IMR-90 (cell line): ENCODE results near the gene WNT16. TPM values are rescaled to one million over a fixed set of nuclear protein-coding genes. Genes with fewer than 3 reads are reported as not detected.

ENCODE experiments used
- ATAC-seq: fragments of 200-7000 bp; cut with Tn5 transposase; 2 replicates; pipeline ENCODE4 v1.9.1; 2020; ENCODE audit warnings: low read depth, mild to moderate bottlenecking, moderate library complexity
- BruUV-seq: library from RNA; stranded (reverse); fragments of 400-500 nt; replicated peaks from 2 replicates; lab custom pipeline; 2021; lab: Mats Ljungman, UMichigan
- CTCF ChIA-PET: fragments of 300-600 bp; formaldehyde crosslinking; extraction: SDS; loops from one replicate; lab custom pipeline; 2021; ENCODE audit warnings: antibody characterized with exemption; lab: Yijun Ruan, JAX
- POLR2A ChIA-PET: fragments of 300-600 bp; sonication (Branson Sonifier 250); formaldehyde crosslinking; loops from one replicate; lab custom pipeline; 2022; ENCODE audit warnings: antibody characterized with exemption; ENCODE audit not compliant: unreplicated experiment; lab: Charles Lee
- DNase-seq: peaks from one replicate; pipeline ENCODE4 v3.0.0; 2013
- H2AFZ ChIP-seq: replicated peaks from 2 replicates; pipeline ENCODE3; 2013; ENCODE audit warnings: low read length, mild to moderate bottlenecking; ENCODE audit not compliant: poor library complexity
- H2AK5ac ChIP-seq: 2 replicates; pipeline ENCODE4 v1.6.1; 2013; ENCODE audit warnings: low read depth, low read length, inconsistent platforms
- H2AK9ac ChIP-seq: replicated peaks from 2 replicates; pipeline ENCODE3; 2013; ENCODE audit warnings: mild to moderate bottlenecking, low read depth, low read length, moderate library complexity; ENCODE audit not compliant: poor library complexity
- H2BK120ac ChIP-seq: 2 replicates; pipeline ENCODE4 v1.6.1; 2013; ENCODE audit warnings: low read depth, low read length, inconsistent platforms
- H2BK15ac ChIP-seq: 3 replicates; pipeline ENCODE4 v1.6.1; 2013; ENCODE audit warnings: low read depth, low read length, inconsistent platforms
- H2BK20ac ChIP-seq: 2 replicates; pipeline ENCODE4 v1.6.1; 2013; ENCODE audit warnings: low read depth, mild to moderate bottlenecking, inconsistent platforms, low read length, moderate library complexity
- H2BK5ac ChIP-seq: 2 replicates; pipeline ENCODE4 v1.6.1; 2013; ENCODE audit warnings: mild to moderate bottlenecking, low read depth, low read length, inconsistent platforms; ENCODE audit not compliant: poor library complexity, severe bottlenecking
- H3K14ac ChIP-seq: replicated peaks from 2 replicates; pipeline ENCODE4 v1.6.1; 2013; ENCODE audit warnings: low read depth, low read length, inconsistent platforms
- H3K18ac ChIP-seq: 2 replicates; pipeline ENCODE4 v1.6.1; 2013; ENCODE audit warnings: low read depth, low read length, control low read depth
- H3K23ac ChIP-seq: 2 replicates; pipeline ENCODE4 v1.6.1; 2013; ENCODE audit warnings: low read depth, low read length, inconsistent platforms
- H3K27ac ChIP-seq: 2 replicates; pipeline ENCODE4 v1.5.1; 2013; ENCODE audit warnings: mild to moderate bottlenecking, control low read depth, low read length; ENCODE audit not compliant: insufficient read depth
- H3K27me3 ChIP-seq: 2 replicates; pipeline ENCODE4 v1.6.1; 2013; ENCODE audit warnings: low read length; ENCODE audit not compliant: control insufficient read depth, insufficient read depth
- H3K36me3 ChIP-seq: 2 replicates; pipeline ENCODE4 v1.6.1; 2013; ENCODE audit warnings: low read length, mixed read lengths; ENCODE audit not compliant: control insufficient read depth, insufficient read depth
- H3K4ac ChIP-seq: 2 replicates; pipeline ENCODE4 v1.6.1; 2013; ENCODE audit warnings: low read depth, low read length, inconsistent platforms
- H3K4me1 ChIP-seq: 2 replicates; pipeline ENCODE4 v1.6.1; 2013; ENCODE audit warnings: low read length, mixed read lengths; ENCODE audit not compliant: control insufficient read depth, insufficient read depth
- H3K4me2 ChIP-seq: 2 replicates; pipeline ENCODE4 v1.6.1; 2013; ENCODE audit warnings: low read depth, mild to moderate bottlenecking, control low read depth, low read length, moderate library complexity
- H3K4me3 ChIP-seq: 2 replicates; pipeline ENCODE4 v1.5.1; 2013; ENCODE audit warnings: low read depth, mild to moderate bottlenecking, control low read depth, low read length, moderate library complexity; ENCODE audit not compliant: insufficient read depth
- H3K56ac ChIP-seq: 2 replicates; pipeline ENCODE4 v1.6.1; 2013; ENCODE audit warnings: low read length, inconsistent platforms; ENCODE audit not compliant: insufficient read depth; ENCODE audit errors: extremely low read depth
- H3K79me1 ChIP-seq, 2 experiments: 2 replicates each; pipeline ENCODE4 v1.6.1; 2013; ENCODE audit warnings: low read length in 2 of 2, inconsistent platforms in 1 of 2, low read depth in 1 of 2
- H3K9ac ChIP-seq: 2 replicates; pipeline ENCODE4 v1.6.1; 2013; ENCODE audit warnings: low read depth, low read length, control low read depth
- H3K9me1 ChIP-seq: 2 replicates; pipeline ENCODE4 v1.6.1; 2013; ENCODE audit warnings: low read length, inconsistent platforms; ENCODE audit not compliant: insufficient read depth
- H3K9me3 ChIP-seq: 2 replicates; pipeline ENCODE4 v1.6.1; 2013; ENCODE audit warnings: low read length; ENCODE audit not compliant: control insufficient read depth, insufficient read depth
- H4K20me1 ChIP-seq: 2 replicates; pipeline ENCODE4 v1.6.1; 2013; ENCODE audit warnings: low read length, inconsistent platforms; ENCODE audit not compliant: insufficient read depth
- H4K5ac ChIP-seq: 2 replicates; pipeline ENCODE4 v1.6.1; 2013; ENCODE audit warnings: mild to moderate bottlenecking, low read depth, low read length, control low read depth
- H4K8ac ChIP-seq, 2 experiments: 2 replicates each; pipeline ENCODE4 v1.6.1; 2013; ENCODE audit warnings: low read depth in 2 of 2, low read length in 2 of 2, control low read depth in 1 of 2, inconsistent platforms in 1 of 2
- H4K91ac ChIP-seq: 2 replicates; pipeline ENCODE4 v1.6.1; 2013; ENCODE audit warnings: low read depth, low read length, inconsistent platforms; ENCODE audit not compliant: insufficient read depth
- BHLHE40 ChIP-seq: fragments of 150-350 bp; IDR thresholded peaks from 2 replicates; pipeline ENCODE4 v1.6.1; 2016; ENCODE audit warnings: mild to moderate bottlenecking, low read depth, low read length
- CEBPB ChIP-seq: IDR thresholded peaks from 2 replicates; pipeline ENCODE4 v1.6.1; 2012; ENCODE audit warnings: low read depth, low read length, improper control_type of control experiment
- CHD1 ChIP-seq: IDR thresholded peaks from 2 replicates; pipeline ENCODE4 v1.6.1; 2012; ENCODE audit warnings: low read depth, low read length, improper control_type of control experiment
- ELK1 ChIP-seq: fragments of 150-350 bp; IDR thresholded peaks from 2 replicates; pipeline ENCODE4 v1.6.1; 2016; ENCODE audit warnings: low read depth, mild to moderate bottlenecking, low read length, moderate library complexity, borderline replicate concordance
- FOS ChIP-seq: fragments of 150-350 bp; IDR thresholded peaks from 2 replicates; pipeline ENCODE4 v1.6.1; 2016; ENCODE audit warnings: low read depth, low read length
- MAZ ChIP-seq: IDR thresholded peaks from 2 replicates; pipeline ENCODE4 v1.6.1; 2012; ENCODE audit warnings: low read depth, mild to moderate bottlenecking, low read length, improper control_type of control experiment, moderate library complexity, borderline replicate concordance
- NFE2L2 ChIP-seq: fragments of 150-350 bp; IDR thresholded peaks from 2 replicates; pipeline ENCODE4 v1.6.1; 2016; ENCODE audit warnings: low read depth, mild to moderate bottlenecking, low read length
- POLR2A ChIP-seq: IDR thresholded peaks from 2 replicates; pipeline ENCODE4 v1.6.1; 2012; ENCODE audit warnings: mild to moderate bottlenecking, low read depth, low read length
- RAD21 ChIP-seq: IDR thresholded peaks from 2 replicates; pipeline ENCODE4 v1.6.1; 2012; ENCODE audit warnings: low read length, improper control_type of control experiment
- RFX5 ChIP-seq: IDR thresholded peaks from 2 replicates; pipeline ENCODE4 v1.8.0; 2012; ENCODE audit warnings: low read depth, mild to moderate bottlenecking, low read length, moderate library complexity
- SMC3 ChIP-seq: fragments of 150-350 bp; IDR thresholded peaks from 2 replicates; pipeline ENCODE4 v1.6.1; 2016; ENCODE audit warnings: low read depth, mild to moderate bottlenecking, antibody characterized with exemption, low read length, moderate library complexity
- WGBS, 2 experiments: methylation state at CpG; one replicate each; pipeline versions ENCODE4 v1.1.5 to v1.1.7; 2013; ENCODE audit warnings: missing lambda C conversion rate in 2 of 2; ENCODE audit not compliant: insufficient read length in 1 of 2; ENCODE audit errors: extremely low coverage in 2 of 2; 5-methylcytosine and 5-hydroxymethylcytosine counted together
- dilution Hi-C: fragments of 300-500 bp; cut with HindIII; formaldehyde crosslinking; loops from one replicate; pipeline ENCODE4 v1.14.3; 2018; ENCODE audit warnings: low sequenced_read_pairs; ENCODE audit not compliant: unreplicated experiment
- in situ Hi-C: fragments of 300-500 bp; cut with MboI; formaldehyde crosslinking; loops from 3 replicates; pipeline ENCODE4 v1.14.3; 2019; ENCODE audit warnings: low sequenced_read_pairs, inconsistent platforms, mixed read lengths
- intact Hi-C: fragments of 100-400 bp; cut with micrococcal nuclease; formaldehyde crosslinking; loops from 2 replicates; pipeline ENCODE4 v1.10.0; 2022
- polyA plus RNA-seq, 3 experiments: library from polyadenylated mRNA; depleted of rRNA; stranded (reverse); fragments of >200 nt; gene quantifications; 2 replicates each; pipeline ENCODE4 v1.2.3, GENCODE V29; 2012; ENCODE audit warnings: low replicate concordance in 1 of 3
- total RNA-seq: library from RNA; depleted of rRNA; stranded (reverse); fragments of >200 nt; gene quantifications from 2 replicates; pipeline ENCODE4 v1.2.3, GENCODE V29; 2012
- TF ChIP-seq, protein P1 (sequence below): conservative IDR thresholded peaks from 2 replicates; pipeline ENCODE4 v1.5.1; 2012; ENCODE audit warnings: mild to moderate bottlenecking, low read depth, low read length, improper control_type of control experiment

The WNT16 gene
- total and polyA plus RNA-seq, 2 of the 4 experiments (the other 2 are of a cell fraction) = 0.68 to 1.1 TPM

- TF ChIP-seq SMC3 = no peak
Observed at GRCh38 chr7:121334875-121335648, 6.3 kb downstream of the WNT16 start (continued).

- CTCF ChIA-PET = no interaction called here
- H2BK20ac ChIP-seq = no peak overlapping the region
- in situ Hi-C loops = loop anchor here (25.0 kb wide), 2 partner anchors 199 to 349 kb away; partner anchors contain the start of gene CPED1
Observed at GRCh38 chr7:121336579-121336978, 7.8 kb downstream of the WNT16 start.

More at GRCh38 chr7:121336579-121336978, 7.8 kb downstream of the WNT16 start:
- no peaks in the 10 kb centered on the region; the same call in 1 of the 2 replicates for H3K4me1 ChIP-seq
- dilution Hi-C loops = no loop called here
- peak overlapping the region; percentile 19 for H2BK5ac ChIP-seq
- H3K27ac ChIP-seq = no peak overlapping the region
- no peak overlapping the region; the same call in 1 of the 2 replicates for H3K56ac ChIP-seq
- no peak overlapping the region; the same call in 1 of the 2 replicates for H3K4ac ChIP-seq
- H3K9me3 ChIP-seq = no peaks in the 10 kb centered on the region
- no peak overlapping the region for H3K9ac ChIP-seq
- BruUV-seq = no TSS peak
- no peaks in the 10 kb centered on the region for H4K20me1 ChIP-seq
- DNase-seq = peak; percentile 31
- H4K5ac ChIP-seq = peak overlapping the region; percentile 54; the same call in 1 of the 2 replicates
- no peak overlapping the region for H4K8ac ChIP-seq
- no peak overlapping the region for H2AK9ac ChIP-seq
- ATAC-seq = no peak
- H3K23ac ChIP-seq = peak overlapping the region; percentile 0; the same call in 1 of the 2 replicates
- intact Hi-C loops = loop anchor here (5.0 to 10.0 kb wide), 3 partner anchors 209 to 532 kb away; partner anchors contain the start of gene CPED1
- no peak overlapping the region for H2AK5ac ChIP-seq
- 60% methylated on average over 1 of the region's 3 CpGs; no CpG with 5 or more reads in 1 of the 2 experiments for WGBS, 2 experiments
- TF ChIP-seq ELK1 (no peak), CEBPB (no peak), RAD21 (no peak), BHLHE40 (no peak), FOS (no peak), RFX5 (no peak), NFE2L2 (no peak), CHD1 (no peak), MAZ (no peak), POLR2A (no peak)
- TF ChIP-seq, protein P1, sequence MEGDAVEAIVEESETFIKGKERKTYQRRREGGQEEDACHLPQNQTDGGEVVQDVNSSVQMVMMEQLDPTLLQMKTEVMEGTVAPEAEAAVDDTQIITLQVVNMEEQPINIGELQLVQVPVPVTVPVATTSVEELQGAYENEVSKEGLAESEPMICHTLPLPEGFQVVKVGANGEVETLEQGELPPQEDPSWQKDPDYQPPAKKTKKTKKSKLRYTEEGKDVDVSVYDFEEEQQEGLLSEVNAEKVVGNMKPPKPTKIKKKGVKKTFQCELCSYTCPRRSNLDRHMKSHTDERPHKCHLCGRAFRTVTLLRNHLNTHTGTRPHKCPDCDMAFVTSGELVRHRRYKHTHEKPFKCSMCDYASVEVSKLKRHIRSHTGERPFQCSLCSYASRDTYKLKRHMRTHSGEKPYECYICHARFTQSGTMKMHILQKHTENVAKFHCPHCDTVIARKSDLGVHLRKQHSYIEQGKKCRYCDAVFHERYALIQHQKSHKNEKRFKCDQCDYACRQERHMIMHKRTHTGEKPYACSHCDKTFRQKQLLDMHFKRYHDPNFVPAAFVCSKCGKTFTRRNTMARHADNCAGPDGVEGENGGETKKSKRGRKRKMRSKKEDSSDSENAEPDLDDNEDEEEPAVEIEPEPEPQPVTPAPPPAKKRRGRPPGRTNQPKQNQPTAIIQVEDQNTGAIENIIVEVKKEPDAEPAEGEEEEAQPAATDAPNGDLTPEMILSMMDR = no peak
- peak overlapping the region; percentile 34; the same call in 1 of the 2 replicates for H2BK120ac ChIP-seq
- peaks cover 4% of the 10 kb centered on the region for H3K9me1 ChIP-seq
- POLR2A ChIA-PET = no interaction called here
- no peak overlapping the region for H3K4me3 ChIP-seq
- no peaks in the 10 kb centered on the region for H3K79me1 ChIP-seq
- H3K18ac ChIP-seq = peak overlapping the region; percentile 13; the same call in 1 of the 2 replicates
- no peak overlapping the region for H4K91ac ChIP-seq
- no peak overlapping the region for H3K4me2 ChIP-seq
- H3K36me3 ChIP-seq = no peaks in the 10 kb centered on the region; the same call in 1 of the 2 replicates
- H2AFZ ChIP-seq = no peak overlapping the region
- peaks cover 2% of the 10 kb centered on the region; the same call in 1 of the 2 replicates for H3K27me3 ChIP-seq
- no peak overlapping the region for H3K14ac ChIP-seq
- H2BK15ac ChIP-seq = no peak overlapping the region
